Neural cell (in vitro differentiated cells): Measurements from ENCODE around the gene PCDHAC1. TPM values are rescaled to one million over a fixed set of nuclear protein-coding genes. Genes with fewer than 3 reads are reported as not detected.

Source experiments
- H2AFZ ChIP-seq: fragments of 200-600, 300-800 bp; sonication (generic), shearing (Covaris generic); 2 replicates; pipeline ENCODE4 v1.6.0; 2014; ENCODE audit warnings: low read depth, mild to moderate bottlenecking, antibody characterized with exemption, low read length, moderate library complexity
- H3F3A ChIP-seq: fragments of 200-600 bp; shearing (Covaris generic); 2 replicates; pipeline ENCODE4 v1.6.1; 2016; ENCODE audit warnings: mild to moderate bottlenecking, moderate library complexity, mixed read lengths, antibody characterized with exemption, low read length; ENCODE audit not compliant: insufficient read depth, poor library complexity, severe bottlenecking
- H3K27ac ChIP-seq: fragments of 200-600, 300-800 bp; sonication (generic), shearing (Covaris generic); 2 replicates; pipeline ENCODE4 v1.5.1; 2014; ENCODE audit warnings: mild to moderate bottlenecking, low read length, moderate library complexity
- H3K27me3 ChIP-seq: fragments of 300-800, 200-600 bp; sonication (generic), shearing (Covaris generic); 2 replicates; pipeline ENCODE4 v1.6.0; 2014; ENCODE audit warnings: mild to moderate bottlenecking, low read depth, low read length, moderate library complexity; ENCODE audit not compliant: insufficient read depth
- H3K36me3 ChIP-seq: fragments of 300-800, 200-600 bp; sonication (generic), shearing (Covaris generic); 2 replicates; pipeline ENCODE4 v1.5.1; 2014; ENCODE audit warnings: mild to moderate bottlenecking, antibody characterized with exemption, low read length, moderate library complexity; ENCODE audit not compliant: insufficient read depth
- H3K4me2 ChIP-seq: fragments of 300-800, 200-600 bp; sonication (generic), shearing (Covaris generic); 2 replicates; pipeline ENCODE4 v1.6.0; 2014; ENCODE audit warnings: mild to moderate bottlenecking, low read length
- H3K4me3 ChIP-seq: fragments of 300-800, 200-600 bp; sonication (generic), shearing (Covaris generic); 2 replicates; pipeline ENCODE4 v1.5.1; 2014; ENCODE audit warnings: mild to moderate bottlenecking, low read length, moderate library complexity
- H3K79me2 ChIP-seq: fragments of 200-600 bp; shearing (Covaris generic); replicated peaks from 2 replicates; pipeline ENCODE4 v1.6.0; 2014; ENCODE audit warnings: mild to moderate bottlenecking, low read length, moderate library complexity; ENCODE audit not compliant: insufficient read depth
- H3K9ac ChIP-seq: fragments of 300-800, 200-600 bp; sonication (generic), shearing (Covaris generic); 2 replicates; pipeline ENCODE4 v1.6.1; 2016; ENCODE audit warnings: mild to moderate bottlenecking, low read length, mixed read lengths
- H3K9me2 ChIP-seq: fragments of 200-600 bp; shearing (Covaris generic); 2 replicates; pipeline ENCODE4 v1.6.1; 2016; ENCODE audit warnings: mild to moderate bottlenecking, low read length, mixed read lengths; ENCODE audit not compliant: insufficient read depth
- H3K9me3 ChIP-seq: fragments of 200-600, 300-800 bp; sonication (generic), shearing (Covaris generic); 2 replicates; pipeline ENCODE4 v1.6.1; 2016; ENCODE audit warnings: mild to moderate bottlenecking, mixed run types, low read length, moderate library complexity, mixed read lengths
- H4K20me1 ChIP-seq: fragments of 200-600 bp; shearing (Covaris generic); 2 replicates; pipeline ENCODE4 v1.6.1; 2016; ENCODE audit warnings: mild to moderate bottlenecking, mixed run types; ENCODE audit not compliant: insufficient read depth
- CTCF ChIP-seq: fragments of 450-650 bp; IDR thresholded peaks from 2 replicates; pipeline ENCODE4 v1.5.1; 2014; ENCODE audit warnings: antibody characterized with exemption, mild to moderate bottlenecking, moderate library complexity; ENCODE audit not compliant: poor library complexity, severe bottlenecking
- EP300 ChIP-seq: fragments of 450-650 bp; conservative IDR thresholded peaks from 2 replicates; pipeline ENCODE4 v1.6.1; 2014; ENCODE audit warnings: antibody characterized with exemption, mild to moderate bottlenecking, moderate library complexity; ENCODE audit not compliant: poor library complexity, severe bottlenecking
- EZH2 ChIP-seq: fragments of 200-600, 300-800 bp; shearing (Covaris generic), sonication (generic); IDR thresholded peaks from 2 replicates; pipeline ENCODE4 v1.6.1; 2014; ENCODE audit warnings: antibody characterized with exemption, low read length, borderline replicate concordance, mild to moderate bottlenecking; ENCODE audit not compliant: insufficient read depth, poor library complexity, severe bottlenecking
- MXI1 ChIP-seq: fragments of 450-650 bp; conservative IDR thresholded peaks from 2 replicates; pipeline ENCODE4 v1.6.1; 2014; ENCODE audit warnings: antibody characterized with exemption, mild to moderate bottlenecking; ENCODE audit not compliant: poor library complexity, severe bottlenecking
- POLR2AphosphoS5 ChIP-seq: IDR thresholded peaks from 2 replicates; pipeline ENCODE4 v1.6.1; 2012
- RAD21 ChIP-seq: fragments of 450-650 bp; conservative IDR thresholded peaks from 2 replicates; pipeline ENCODE4 v1.6.1; 2014; ENCODE audit warnings: antibody characterized with exemption, mild to moderate bottlenecking, moderate library complexity
- REST ChIP-seq: IDR thresholded peaks from 2 replicates; pipeline ENCODE4 v1.6.1; 2012; ENCODE audit warnings: borderline replicate concordance
- SMC3 ChIP-seq: fragments of 450-650 bp; conservative IDR thresholded peaks from 2 replicates; pipeline ENCODE4 v1.6.1; 2014; ENCODE audit warnings: antibody characterized with exemption, mild to moderate bottlenecking, moderate library complexity; ENCODE audit not compliant: poor library complexity
- TAF1 ChIP-seq: IDR thresholded peaks from 2 replicates; pipeline ENCODE4 v1.6.1; 2012; ENCODE audit warnings: low read depth
- polyA plus RNA-seq: library from polyadenylated mRNA; depleted of rRNA; stranded (reverse); fragments of >200 nt; gene quantifications from 2 replicates; pipeline ENCODE4 v1.2.3, GENCODE V29; 2014

PCDHAC1 gene
- polyA plus RNA-seq, 1 donor from 2014 or later = 2.4 TPM

DNA sequence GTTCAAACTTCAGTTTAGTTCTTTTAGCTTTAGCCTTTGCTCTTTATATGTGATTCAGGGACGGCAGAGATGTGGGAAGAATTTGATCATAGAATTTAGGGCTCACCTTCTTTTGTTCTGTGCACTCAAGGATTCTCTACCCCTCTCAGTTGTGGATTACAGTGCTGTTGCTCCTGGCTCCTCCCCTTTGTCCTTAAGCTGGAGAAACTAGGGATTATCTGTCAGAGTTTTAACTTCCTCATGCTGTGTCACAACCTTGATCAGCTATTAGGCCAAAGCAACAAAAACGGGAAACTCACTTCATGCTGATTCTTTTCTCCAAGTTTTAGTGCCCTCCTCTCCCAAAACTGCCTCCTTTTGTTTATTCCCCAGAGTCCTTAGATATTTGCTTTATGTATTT lies 27.1 kb downstream of the PCDHAC1 start:
- Histone ChIP-seq H3K4me3 (no peak overlapping the region), H3K79me2 (peaks cover 37% of the 10 kb centered on the region), H3F3A (no peaks in the 10 kb centered on the region), H2AFZ (no peak overlapping the region), H3K27ac (no peak overlapping the region), H3K9me2 (no peaks in the 10 kb centered on the region), H3K9ac (no peak overlapping the region), H3K9me3 (no peaks in the 10 kb centered on the region), H3K4me2 (no peak overlapping the region), H3K27me3 (no peaks in the 10 kb centered on the region), H3K36me3 (no peaks in the 10 kb centered on the region), H4K20me1 (no peaks in the 10 kb centered on the region)
- no peak for TF ChIP-seq MXI1
- TF ChIP-seq CTCF = no peak
- TF ChIP-seq POLR2AphosphoS5 = no peak
- no peak for TF ChIP-seq TAF1
- no peak for TF ChIP-seq REST
- no peak for TF ChIP-seq SMC3
- TF ChIP-seq EP300 = no peak
- no peak for TF ChIP-seq EZH2
- TF ChIP-seq RAD21 = no peak

GRCh38 chr5:140962190-140962589 lies 36.1 kb downstream of the PCDHAC1 start:
- no peak overlapping the region for H3K9ac ChIP-seq
- TF ChIP-seq CTCF (no peak), POLR2AphosphoS5 (no peak), MXI1 (no peak), REST (no peak), RAD21 (no peak), TAF1 (no peak), SMC3 (no peak)
- peaks cover 50% of the 10 kb centered on the region for H3K79me2 ChIP-seq
- no peaks in the 10 kb centered on the region for H3K36me3 ChIP-seq
- H4K20me1 ChIP-seq = no peaks in the 10 kb centered on the region
- H2AFZ ChIP-seq = no peak overlapping the region
- H3K9me2 ChIP-seq = no peaks in the 10 kb centered on the region
- no peaks in the 10 kb centered on the region for H3K9me3 ChIP-seq
- H3K4me2 ChIP-seq = no peak overlapping the region
- no peaks in the 10 kb centered on the region for H3K27me3 ChIP-seq
- no peaks in the 10 kb centered on the region for H3F3A ChIP-seq
- no peak overlapping the region for H3K4me3 ChIP-seq
- no peak overlapping the region for H3K27ac ChIP-seq
